CD4-positive, alpha-beta memory T cell (primary cell): ENCODE measurements around the gene COL26A1. TPM values are rescaled to one million over a fixed set of nuclear protein-coding genes. Genes with fewer than 3 reads are reported as not detected.

Experiments
- CTCF ChIA-PET: fragments of 350-600 bp; sonication (Branson Sonifier 250); formaldehyde crosslinking; loops from one replicate; lab custom pipeline; 2021; ENCODE audit warnings: inconsistent platforms; ENCODE audit not compliant: partially characterized antibody; lab: Charles Lee
- POLR2A ChIA-PET: fragments of 350-600 bp; sonication (Branson Sonifier 250); formaldehyde crosslinking; loops from one replicate; lab custom pipeline; 2021; ENCODE audit not compliant: partially characterized antibody; lab: Charles Lee
- DNase-seq, 5 donors: peaks; one replicate each; pipeline versions ENCODE4 v3.0.0 to v3.0.0-alpha.2; 2020 to 2022; ENCODE audit warnings: mixed read lengths in 1 of 5
- H3K27ac ChIP-seq: one replicate; pipeline ENCODE4 v1.7.0; 2013; ENCODE audit warnings: low read depth, low read length
- H3K27me3 ChIP-seq: 2 replicates; pipeline ENCODE4 v1.7.0; 2013; ENCODE audit warnings: mild to moderate bottlenecking, low read length, moderate library complexity; ENCODE audit not compliant: insufficient read depth
- H3K36me3 ChIP-seq: 2 replicates; pipeline ENCODE4 v1.7.0; 2013; ENCODE audit warnings: mild to moderate bottlenecking, low read length, moderate library complexity; ENCODE audit not compliant: insufficient read depth
- H3K4me1 ChIP-seq: 2 replicates; pipeline ENCODE4 v1.7.0; 2013; ENCODE audit warnings: mild to moderate bottlenecking, low read length, moderate library complexity; ENCODE audit not compliant: insufficient read depth
- H3K4me3 ChIP-seq, 2 donors: one replicate each; pipeline ENCODE4 v1.7.0; 2013; ENCODE audit warnings: low read length in 2 of 2, mild to moderate bottlenecking in 1 of 2
- H3K9me3 ChIP-seq, 2 donors: one replicate each; pipeline ENCODE4 v1.7.0; 2013; ENCODE audit warnings: low read length in 2 of 2, control low read depth in 1 of 2; ENCODE audit not compliant: control insufficient read depth in 1 of 2
- H3K27ac Mint-ChIP-seq, 7 donors: one replicate each; pipeline ENCODE4 v1.8.0; 2020 to 2021; ENCODE audit warnings: mixed read lengths in 7 of 7, mild to moderate bottlenecking in 6 of 7, inconsistent platforms in 3 of 7, moderate library complexity in 3 of 7
- H3K27me3 Mint-ChIP-seq, 2 donors: one replicate each; pipeline ENCODE4 v1.8.0; 2020 to 2021; ENCODE audit warnings: mixed read lengths in 2 of 2
- H3K36me3 Mint-ChIP-seq, 2 donors: one replicate each; pipeline ENCODE4 v1.8.0; 2020 to 2021; ENCODE audit warnings: mixed read lengths in 2 of 2, inconsistent platforms in 1 of 2, mild to moderate bottlenecking in 1 of 2
- H3K4me1 Mint-ChIP-seq, 4 donors: one replicate each; pipeline ENCODE4 v1.8.0; 2020 to 2021; ENCODE audit warnings: mixed read lengths in 4 of 4, mild to moderate bottlenecking in 1 of 4
- H3K4me3 Mint-ChIP-seq, 8 donors: one replicate each; pipeline ENCODE4 v1.8.0; 2020 to 2021; ENCODE audit warnings: mixed read lengths in 8 of 8, mild to moderate bottlenecking in 7 of 8, moderate library complexity in 6 of 8, inconsistent platforms in 3 of 8
- H3K9me3 Mint-ChIP-seq, 8 donors: one replicate each; pipeline ENCODE4 v1.8.0; 2020 to 2021; ENCODE audit warnings: mixed read lengths in 8 of 8, mild to moderate bottlenecking in 5 of 8, inconsistent platforms in 3 of 8, moderate library complexity in 1 of 8
- intact Hi-C: fragments of 100-400 bp; cut with micrococcal nuclease; formaldehyde crosslinking; loops from one replicate; pipeline ENCODE4 v1.15.1; 2023
- polyA plus RNA-seq, 2 donors: library from polyadenylated mRNA; unstranded; fragments of 300-500 nt; fragmentation: Illumina TruSeq; gene quantifications; one replicate each; pipeline ENCODE4 v1.2.3, GENCODE V29; 2021
- total RNA-seq, 2 experiments: library from RNA; stranded (reverse); gene quantifications; one replicate each; pipeline ENCODE4 v1.2.3, GENCODE V29; 2021

COL26A1 gene
- total and polyA plus RNA-seq, 4 experiments from 2014 or later = not detected

GRCh38 chr7:101510297-101510696 lies 147.6 kb downstream of the COL26A1 start:
- no peak for DNase-seq
- Mint-ChIP-seq H3K36me3 (no peaks in the 10 kb centered on the region), H3K4me3 (no peak overlapping the region), H3K27ac (no peak overlapping the region), H3K4me1 (peaks cover 3 to 7% (median 4%) of the 10 kb centered on the region in 4 donors), H3K27me3 (peaks cover 11 to 14% of the 10 kb centered on the region in 2 donors), H3K9me3 (no peaks in the 10 kb centered on the region)
- POLR2A ChIA-PET = no interaction called here
- intact Hi-C loops = no loop called here
- Histone ChIP-seq H3K27ac (no peak overlapping the region), H3K27me3 (no peaks in the 10 kb centered on the region), H3K9me3 (no peaks in the 10 kb centered on the region), H3K4me1 (no peaks in the 10 kb centered on the region), H3K4me3 (no peak overlapping the region), H3K36me3 (no peaks in the 10 kb centered on the region)
- CTCF ChIA-PET = no interaction called here

GRCh38 chr7:101511965-101512364 lies 149.3 kb downstream of the COL26A1 start:
- H3K27ac ChIP-seq = no peak overlapping the region
- no peak overlapping the region for H3K27ac Mint-ChIP-seq
- no peaks in the 10 kb centered on the region for H3K36me3 ChIP-seq
- ChIA-PET POLR2A (no interaction called here), CTCF (no interaction called here)
- no peaks in the 10 kb centered on the region for H3K4me1 ChIP-seq
- intact Hi-C loops = no loop called here
- H3K36me3 Mint-ChIP-seq = no peaks in the 10 kb centered on the region
- peaks cover 3 to 7% (median 4%) of the 10 kb centered on the region in 4 donors for H3K4me1 Mint-ChIP-seq
- peaks cover 11 to 14% of the 10 kb centered on the region in 2 donors for H3K27me3 Mint-ChIP-seq
- H3K4me3 Mint-ChIP-seq = no peak overlapping the region
- H3K9me3 ChIP-seq = no peaks in the 10 kb centered on the region
- H3K27me3 ChIP-seq = no peaks in the 10 kb centered on the region
- H3K4me3 ChIP-seq = no peak overlapping the region
- no peaks in the 10 kb centered on the region for H3K9me3 Mint-ChIP-seq
- DNase-seq = no peak

GRCh38 chr7:101516851-101517250 lies 154.2 kb downstream of the COL26A1 start:
- no peaks in the 10 kb centered on the region for H3K27me3 ChIP-seq
- H3K27ac Mint-ChIP-seq = no peak overlapping the region
- ChIA-PET POLR2A (no interaction called here), CTCF (no interaction called here)
- peaks cover 0 to 11% (median 5%) of the 10 kb centered on the region in 8 donors for H3K9me3 Mint-ChIP-seq
- no peaks in the 10 kb centered on the region for H3K4me1 Mint-ChIP-seq
- H3K27ac ChIP-seq = no peak overlapping the region
- no peak overlapping the region for H3K4me3 ChIP-seq
- no peak overlapping the region for H3K4me3 Mint-ChIP-seq
- no peak for DNase-seq
- intact Hi-C loops = no loop called here
- H3K36me3 Mint-ChIP-seq = no peaks in the 10 kb centered on the region
- H3K4me1 ChIP-seq = no peaks in the 10 kb centered on the region
- H3K9me3 ChIP-seq = no peaks in the 10 kb centered on the region
- H3K36me3 ChIP-seq = no peaks in the 10 kb centered on the region
- H3K27me3 Mint-ChIP-seq = peaks cover 6 to 9% of the 10 kb centered on the region in 2 donors

GRCh38 chr7:101517304-101517703 lies 154.6 kb downstream of the COL26A1 start:
- Mint-ChIP-seq H3K36me3 (no peaks in the 10 kb centered on the region), H3K4me3 (no peak overlapping the region), H3K4me1 (no peaks in the 10 kb centered on the region), H3K27ac (no peak overlapping the region), H3K9me3 (peaks cover 0 to 11% (median 5%) of the 10 kb centered on the region in 8 donors), H3K27me3 (peaks cover 3 to 9% of the 10 kb centered on the region in 2 donors)
- CTCF ChIA-PET = interaction anchor here (1.8 kb wide), 1 partner anchor 21 kb away, joined by 4 read pairs; no protein-coding TSS in a partner anchor
- no peak overlapping the region for H3K4me3 ChIP-seq
- intact Hi-C loops = no loop called here
- H3K9me3 ChIP-seq = no peaks in the 10 kb centered on the region
- no peaks in the 10 kb centered on the region for H3K36me3 ChIP-seq
- no peak for DNase-seq
- H3K27me3 ChIP-seq = no peaks in the 10 kb centered on the region
- POLR2A ChIA-PET = no interaction called here
- no peaks in the 10 kb centered on the region for H3K4me1 ChIP-seq
- H3K27ac ChIP-seq = no peak overlapping the region

- no peaks in the 10 kb centered on the region for H3K9me3 ChIP-seq
- H3K36me3 ChIP-seq = no peaks in the 10 kb centered on the region
- no peak overlapping the region for H3K27ac Mint-ChIP-seq
- no peak overlapping the region for H3K4me3 Mint-ChIP-seq
- H3K27me3 ChIP-seq = no peaks in the 10 kb centered on the region
- DNase-seq = no peak
- CTCF ChIA-PET = interaction anchor here (1.8 kb wide), 2 partner anchors 20 to 24 kb away, joined by 4 to 5 read pairs; no protein-coding TSS in a partner anchor
- POLR2A ChIA-PET = no interaction called here
- no peaks in the 10 kb centered on the region for H3K36me3 Mint-ChIP-seq
- H3K4me1 Mint-ChIP-seq = no peaks in the 10 kb centered on the region
- peaks cover 0 to 11% (median 5%) of the 10 kb centered on the region in 8 donors for H3K9me3 Mint-ChIP-seq
- H3K4me3 ChIP-seq = no peak overlapping the region
- H3K4me1 ChIP-seq = no peaks in the 10 kb centered on the region
- intact Hi-C loops = no loop called here
- H3K27ac ChIP-seq = no peak overlapping the region
- H3K27me3 Mint-ChIP-seq = peaks cover 0 to 7% of the 10 kb centered on the region in 2 donors
Measured at GRCh38 chr7:101518336-101518735, 155.7 kb downstream of the COL26A1 start.

- intact Hi-C loops = no loop called here
- Histone ChIP-seq H3K9me3 (no peaks in the 10 kb centered on the region), H3K27ac (no peak overlapping the region), H3K4me3 (no peak overlapping the region), H3K27me3 (no peaks in the 10 kb centered on the region), H3K36me3 (no peaks in the 10 kb centered on the region), H3K4me1 (no peaks in the 10 kb centered on the region)
- CTCF ChIA-PET = interaction anchor here (1.8 kb wide), 1 partner anchor 23 kb away, joined by 5 read pairs; no protein-coding TSS in a partner anchor
- POLR2A ChIA-PET = no interaction called here
- no peak for DNase-seq
- Mint-ChIP-seq H3K36me3 (no peaks in the 10 kb centered on the region), H3K27ac (no peak overlapping the region), H3K9me3 (peaks cover 0 to 11% (median 5%) of the 10 kb centered on the region in 8 donors), H3K27me3 (peaks cover 0 to 2% of the 10 kb centered on the region in 2 donors), H3K4me1 (no peaks in the 10 kb centered on the region), H3K4me3 (no peak overlapping the region)
Measured at GRCh38 chr7:101519324-101520023, 156.8 kb downstream of the COL26A1 start.

- Mint-ChIP-seq H3K4me1 (no peaks in the 10 kb centered on the region), H3K9me3 (peaks cover 0 to 11% (median 5%) of the 10 kb centered on the region in 8 donors)
Measured at GRCh38 chr7:101521430-101521925, 158.8 kb downstream of the COL26A1 start.

More at GRCh38 chr7:101521430-101521925, 158.8 kb downstream of the COL26A1 start:
- Mint-ChIP-seq H3K27me3 (peaks cover 0 to 2% of the 10 kb centered on the region in 2 donors), H3K27ac (peak overlapping the region in 1 of 7 donors; percentile 2), H3K36me3 (no peaks in the 10 kb centered on the region), H3K4me3 (no peak overlapping the region)
- Histone ChIP-seq H3K27ac (no peak overlapping the region), H3K4me1 (no peaks in the 10 kb centered on the region), H3K27me3 (no peaks in the 10 kb centered on the region), H3K9me3 (no peaks in the 10 kb centered on the region), H3K36me3 (no peaks in the 10 kb centered on the region), H3K4me3 (no peak overlapping the region)
- POLR2A ChIA-PET = no interaction called here
- CTCF ChIA-PET = no interaction called here
- DNase-seq = no peak
- intact Hi-C loops = no loop called here
